OCI-LY1 (cell line): ENCODE results near the gene METRN.

Experiments
- H2AFZ ChIP-seq: fragments of 200-600 bp; sonication (generic), shearing (Covaris generic); 2 replicates; pipeline ENCODE4 v1.6.0; 2014; ENCODE audit warnings: antibody characterized with exemption, mild to moderate bottlenecking, low read length
- H3F3A ChIP-seq: fragments of 200-600 bp; sonication (generic), shearing (Covaris generic); 2 replicates; pipeline ENCODE4 v1.6.0; 2014; ENCODE audit warnings: mild to moderate bottlenecking, antibody characterized with exemption, low read length, moderate library complexity; ENCODE audit not compliant: insufficient read depth
- H3K27ac ChIP-seq: fragments of 200-600 bp; sonication (generic); 2 replicates; pipeline ENCODE4 v1.5.1; 2014; ENCODE audit warnings: low read length, mixed run types, mild to moderate bottlenecking, low read depth; ENCODE audit not compliant: poor library complexity, severe bottlenecking
- H3K27me3 ChIP-seq: fragments of 200-600 bp; sonication (generic); 2 replicates; pipeline ENCODE4 v1.6.0; 2014; ENCODE audit warnings: antibody characterized with exemption, mild to moderate bottlenecking, low read length, moderate library complexity; ENCODE audit not compliant: insufficient read depth
- H3K36me3 ChIP-seq: fragments of 200-600 bp; sonication (generic); 2 replicates; pipeline ENCODE4 v1.6.1; 2014; ENCODE audit warnings: mild to moderate bottlenecking, antibody characterized with exemption, low read length, moderate library complexity, mixed read lengths; ENCODE audit not compliant: insufficient read depth
- H3K4me1 ChIP-seq: fragments of 200-600 bp; sonication (generic); 2 replicates; pipeline ENCODE4 v1.5.1; 2014; ENCODE audit warnings: mild to moderate bottlenecking, low read length, moderate library complexity; ENCODE audit not compliant: insufficient read depth, severe bottlenecking
- H3K4me2 ChIP-seq: fragments of 200-600 bp; sonication (generic), shearing (Covaris generic); 2 replicates; pipeline ENCODE4 v1.6.1; 2014; ENCODE audit warnings: low read length
- H3K4me3 ChIP-seq: fragments of 200-600 bp; sonication (generic); 2 replicates; pipeline ENCODE4 v1.5.1; 2014; ENCODE audit warnings: low read length, low read depth, mild to moderate bottlenecking, mixed read lengths; ENCODE audit not compliant: poor library complexity, severe bottlenecking
- H3K79me2 ChIP-seq: fragments of 200-600 bp; shearing (Covaris generic); 2 replicates; pipeline ENCODE4 v1.6.1; 2016; ENCODE audit warnings: mixed run types, low read length, mixed read lengths; ENCODE audit not compliant: insufficient read depth
- H3K9ac ChIP-seq: fragments of 200-600 bp; sonication (generic), shearing (Covaris generic); 2 replicates; pipeline ENCODE4 v1.6.1; 2014; ENCODE audit warnings: mild to moderate bottlenecking, low read length, mixed read lengths
- H3K9me2 ChIP-seq: fragments of 200-600 bp; sonication (generic), shearing (Covaris generic); 2 replicates; pipeline ENCODE4 v1.6.1; 2014; ENCODE audit warnings: low read depth, mild to moderate bottlenecking, low read length, mixed read lengths
- H3K9me3 ChIP-seq: fragments of 200-600 bp; shearing (Covaris generic); 2 replicates; pipeline ENCODE4 v1.6.1; 2014; ENCODE audit warnings: low read length, mixed read lengths
- H4K20me1 ChIP-seq: fragments of 200-600 bp; sonication (generic), shearing (Covaris generic); 2 replicates; pipeline ENCODE4 v1.6.0; 2016; ENCODE audit warnings: mild to moderate bottlenecking, low read length; ENCODE audit not compliant: insufficient read depth
- EZH2 ChIP-seq: fragments of 200-600 bp; sonication (generic), shearing (Covaris generic); IDR thresholded peaks from 2 replicates; pipeline ENCODE4 v1.8.0; 2017; ENCODE audit warnings: borderline replicate concordance, mixed run types, mild to moderate bottlenecking, antibody characterized with exemption, low read length, moderate library complexity, mixed read lengths
- TF ChIP-seq, protein P1 (sequence below): fragments of 200-600 bp; sonication (generic), shearing (Covaris generic); IDR thresholded peaks from 2 replicates; pipeline ENCODE4 v1.5.1; 2017; ENCODE audit warnings: mild to moderate bottlenecking, antibody characterized with exemption, low read length, moderate library complexity, mixed read lengths

Gene METRN

DNA sequence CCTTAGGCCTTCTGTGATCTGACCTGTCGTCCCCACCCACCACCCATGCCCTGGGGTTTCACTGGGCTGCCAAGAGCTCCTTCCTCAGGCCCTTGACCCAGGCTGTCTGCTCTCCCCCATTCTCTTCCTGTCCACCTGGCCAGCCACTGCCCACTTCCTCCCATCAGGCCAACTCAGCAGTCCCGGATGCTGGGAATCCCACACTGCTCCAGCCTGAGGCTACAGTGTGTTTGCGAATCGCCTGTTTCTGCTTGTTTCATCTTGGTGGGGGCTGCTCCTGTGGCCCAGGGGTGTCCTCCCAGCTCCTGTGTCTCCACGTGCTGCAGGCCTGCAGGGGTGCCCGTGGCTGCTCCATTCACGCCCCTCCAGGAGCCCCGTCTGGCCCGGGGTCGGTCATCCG is 839 bp upstream of the METRN start:
- no peaks in the 10 kb centered on the region for H3K36me3 ChIP-seq
- H3K4me1 ChIP-seq: peaks cover 15% of the 10 kb centered on the region
- no peak overlapping the region for H3K4me3 ChIP-seq
- H3K27ac ChIP-seq: no peak overlapping the region
- H3K4me2 ChIP-seq: no peak overlapping the region
- no peak overlapping the region for H3K9ac ChIP-seq
- no peaks in the 10 kb centered on the region for H3F3A ChIP-seq
- TF ChIP-seq EZH2: no peak
- TF ChIP-seq, protein P1, sequence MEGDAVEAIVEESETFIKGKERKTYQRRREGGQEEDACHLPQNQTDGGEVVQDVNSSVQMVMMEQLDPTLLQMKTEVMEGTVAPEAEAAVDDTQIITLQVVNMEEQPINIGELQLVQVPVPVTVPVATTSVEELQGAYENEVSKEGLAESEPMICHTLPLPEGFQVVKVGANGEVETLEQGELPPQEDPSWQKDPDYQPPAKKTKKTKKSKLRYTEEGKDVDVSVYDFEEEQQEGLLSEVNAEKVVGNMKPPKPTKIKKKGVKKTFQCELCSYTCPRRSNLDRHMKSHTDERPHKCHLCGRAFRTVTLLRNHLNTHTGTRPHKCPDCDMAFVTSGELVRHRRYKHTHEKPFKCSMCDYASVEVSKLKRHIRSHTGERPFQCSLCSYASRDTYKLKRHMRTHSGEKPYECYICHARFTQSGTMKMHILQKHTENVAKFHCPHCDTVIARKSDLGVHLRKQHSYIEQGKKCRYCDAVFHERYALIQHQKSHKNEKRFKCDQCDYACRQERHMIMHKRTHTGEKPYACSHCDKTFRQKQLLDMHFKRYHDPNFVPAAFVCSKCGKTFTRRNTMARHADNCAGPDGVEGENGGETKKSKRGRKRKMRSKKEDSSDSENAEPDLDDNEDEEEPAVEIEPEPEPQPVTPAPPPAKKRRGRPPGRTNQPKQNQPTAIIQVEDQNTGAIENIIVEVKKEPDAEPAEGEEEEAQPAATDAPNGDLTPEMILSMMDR: no peak
- peaks cover 23% of the 10 kb centered on the region for H3K27me3 ChIP-seq
- H2AFZ ChIP-seq: no peak overlapping the region
- H3K9me3 ChIP-seq: no peaks in the 10 kb centered on the region
- H3K9me2 ChIP-seq: no peaks in the 10 kb centered on the region
- no peaks in the 10 kb centered on the region for H3K79me2 ChIP-seq
- H4K20me1 ChIP-seq: no peaks in the 10 kb centered on the region

DNA sequence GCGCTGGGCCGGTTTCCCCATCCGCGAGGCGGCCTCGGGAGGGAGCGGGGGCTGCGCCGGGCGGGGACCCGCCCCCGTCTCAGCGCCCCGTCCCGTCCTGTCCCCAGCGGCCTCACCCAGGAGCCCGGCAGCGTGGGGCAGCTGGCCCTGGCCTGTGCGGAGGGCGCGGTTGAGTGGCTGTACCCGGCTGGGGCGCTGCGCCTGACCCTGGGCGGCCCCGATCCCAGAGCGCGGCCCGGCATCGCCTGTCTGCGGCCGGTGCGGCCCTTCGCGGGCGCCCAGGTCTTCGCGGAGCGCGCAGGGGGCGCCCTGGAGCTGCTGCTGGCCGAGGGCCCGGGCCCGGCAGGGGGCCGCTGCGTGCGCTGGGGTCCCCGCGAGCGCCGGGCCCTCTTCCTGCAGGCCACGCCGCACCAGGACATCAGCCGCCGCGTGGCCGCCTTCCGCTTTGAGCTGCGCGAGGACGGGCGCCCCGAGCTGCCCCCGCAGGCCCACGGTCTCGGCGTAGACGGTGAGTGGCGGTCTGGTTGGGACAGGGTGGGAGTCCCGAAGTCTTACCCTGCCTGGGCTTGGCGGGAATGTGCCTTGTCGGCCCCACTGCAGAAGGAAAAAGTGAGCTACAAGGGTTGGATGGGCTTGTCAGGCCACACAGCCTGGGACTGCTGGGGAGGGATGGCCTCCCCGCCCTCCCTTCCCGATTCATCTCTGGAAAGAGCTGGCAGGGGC is 720 bp downstream of the METRN start:
- Histone ChIP-seq H3K9ac (no peak overlapping the region; the same call in 1 of the 2 replicates), H3K27me3 (peaks cover 22% of the 10 kb centered on the region), H3K4me2 (peak overlapping the region; percentile 78), H3F3A (no peaks in the 10 kb centered on the region), H2AFZ (no peak overlapping the region), H3K36me3 (no peaks in the 10 kb centered on the region), H3K9me2 (no peaks in the 10 kb centered on the region), H3K4me1 (peaks cover 24% of the 10 kb centered on the region), H3K4me3 (peak overlapping the region; percentile 57), H3K27ac (no peak overlapping the region), H4K20me1 (no peaks in the 10 kb centered on the region), H3K9me3 (no peaks in the 10 kb centered on the region), H3K79me2 (no peaks in the 10 kb centered on the region)
- no peak for TF ChIP-seq EZH2
- TF ChIP-seq, protein P1: peak; percentile 13; the same call in 1 of the 2 replicates

DNA sequence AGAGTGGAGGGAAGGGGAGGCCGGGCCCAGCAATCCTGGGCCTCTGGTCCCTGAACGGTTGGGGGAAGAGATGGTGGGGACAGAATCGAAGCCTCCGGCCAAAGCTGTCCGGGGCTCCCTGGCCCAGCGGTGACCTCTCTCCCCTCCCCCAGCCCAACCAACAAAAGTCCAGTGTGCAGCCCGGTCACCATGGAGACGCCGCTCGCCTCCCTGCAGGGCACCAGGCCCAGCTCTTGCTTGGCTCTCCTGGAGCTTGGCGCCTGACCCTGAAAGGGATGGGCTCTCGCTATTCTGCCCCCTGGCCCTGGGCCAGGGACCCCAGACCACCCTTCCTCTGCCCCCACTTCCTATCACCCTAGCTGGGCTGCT is 1.3 kb downstream of the METRN start:
- Histone ChIP-seq H3K36me3 (no peaks in the 10 kb centered on the region), H3K9ac (no peak overlapping the region), H2AFZ (no peak overlapping the region), H3K79me2 (no peaks in the 10 kb centered on the region), H3K4me1 (peaks cover 24% of the 10 kb centered on the region), H3K9me2 (no peaks in the 10 kb centered on the region), H4K20me1 (no peaks in the 10 kb centered on the region), H3K27me3 (peaks cover 18% of the 10 kb centered on the region), H3F3A (no peaks in the 10 kb centered on the region), H3K9me3 (no peaks in the 10 kb centered on the region), H3K4me2 (peak overlapping the region; percentile 78; the same call in 1 of the 2 replicates), H3K4me3 (no peak overlapping the region), H3K27ac (no peak overlapping the region)
- TF ChIP-seq, protein P1: no peak
- no peak for TF ChIP-seq EZH2
